ENCODE results near the gene TAMALIN. TPM values are rescaled to one million over a fixed set of nuclear protein-coding genes. Genes with fewer than 3 reads are reported as not detected.
"Not testable (repeated sequence)": the region's sequence is repeated elsewhere in the genome, so short reads cannot be mapped to it uniquely, and the experiment has no call there.

TAMALIN gene
- total RNA-seq: 50.7 TPM

- DNase-seq (ENCODE audit: low spot score): peak; percentile 72
These were observed at the start of gene TAMALIN for GRCh38 chr12:52006726-52007157. Gene TAMALIN, plus strand, starts transcription at chr12:52006946. Its CDS starts 74 bp downstream, at chr12:52007020.

GRCh38 chr12:51958542-51958941 lies 48.2 kb upstream of the TAMALIN start:
- DNase-seq (ENCODE audit: low spot score): no peak

GRCh38 chr12:51959211-51959610 lies 47.5 kb upstream of the TAMALIN start:
- no peak for DNase-seq (ENCODE audit: low spot score)

GRCh38 chr12:51959921-51960320 lies 46.8 kb upstream of the TAMALIN start:
- no peak for DNase-seq (ENCODE audit: low spot score)

GRCh38 chr12:51960488-51960887 lies 46.3 kb upstream of the TAMALIN start:
- DNase-seq (ENCODE audit: low spot score): no peak

- no peak for DNase-seq (ENCODE audit: low spot score)
These were observed 45.9 kb upstream of the TAMALIN start for GRCh38 chr12:51960890-51961289.

GRCh38 chr12:51961834-51962233 lies 44.9 kb upstream of the TAMALIN start:
- no peak for DNase-seq (ENCODE audit: low spot score)

- DNase-seq (ENCODE audit: low spot score): no peak
These were observed 44.0 kb upstream of the TAMALIN start for GRCh38 chr12:51962737-51963136.

GRCh38 chr12:51963477-51963876 lies 43.3 kb upstream of the TAMALIN start:
- no peak for DNase-seq (ENCODE audit: low spot score)

GRCh38 chr12:51969643-51970042 lies 37.1 kb upstream of the TAMALIN start:
- DNase-seq (ENCODE audit: low spot score): no peak

GRCh38 chr12:51970904-51971646 lies 35.7 kb upstream of the TAMALIN start:
- no peak for DNase-seq (ENCODE audit: low spot score)

GRCh38 chr12:51971679-51972421 lies 34.9 kb upstream of the TAMALIN start:
- DNase-seq (ENCODE audit: low spot score): no peak

GRCh38 chr12:51972422-51972812 lies 34.3 kb upstream of the TAMALIN start:
- DNase-seq (ENCODE audit: low spot score): no peak

- no peak for DNase-seq (ENCODE audit: low spot score)
These were observed 33.9 kb upstream of the TAMALIN start for GRCh38 chr12:51972849-51973273.

- no peak for DNase-seq (ENCODE audit: low spot score)
These were observed 33.2 kb upstream of the TAMALIN start for GRCh38 chr12:51973560-51973959.

- DNase-seq (ENCODE audit: low spot score): no peak
These were observed 32.1 kb upstream of the TAMALIN start for GRCh38 chr12:51974646-51975045.

- no peak for DNase-seq (ENCODE audit: low spot score)
These were observed 31.6 kb upstream of the TAMALIN start for GRCh38 chr12:51975196-51975595.

GRCh38 chr12:51976376-51977160 lies 30.2 kb upstream of the TAMALIN start:
- no peak for DNase-seq (ENCODE audit: low spot score)

GRCh38 chr12:51977320-51977753 lies 29.4 kb upstream of the TAMALIN start:
- no peak for DNase-seq (ENCODE audit: low spot score)

- not testable (repeated sequence) for DNase-seq (ENCODE audit: low spot score)
These were observed 27.4 kb upstream of the TAMALIN start for GRCh38 chr12:51979306-51979705.

- DNase-seq (ENCODE audit: low spot score): peak; percentile 72
These were observed 26.5 kb upstream of the TAMALIN start for GRCh38 chr12:51980051-51980808.

GRCh38 chr12:51980809-51981127 lies 26.0 kb upstream of the TAMALIN start:
- DNase-seq (ENCODE audit: low spot score): no peak

Data from ureter (tissue), 1 donor.